KOPT-K1 (cell line): ENCODE results near the gene TYRP1.

Experiments used
- H3K27ac ChIP-seq: fragments of 200-600 bp; sonication (generic); 2 replicates; pipeline ENCODE4 v1.5.1; 2016; ENCODE audit warnings: antibody characterized with exemption, mild to moderate bottlenecking, low read depth, low read length; ENCODE audit not compliant: poor library complexity, severe bottlenecking
- H3K36me3 ChIP-seq: fragments of 200-600 bp; sonication (generic); 2 replicates; pipeline ENCODE4 v1.5.1; 2017; ENCODE audit warnings: antibody characterized with exemption, mild to moderate bottlenecking, low read length, moderate library complexity; ENCODE audit not compliant: insufficient read depth
- H3K9me3 ChIP-seq: fragments of 200-600 bp; sonication (generic); 2 replicates; pipeline ENCODE4 v1.5.1; 2017; ENCODE audit warnings: antibody characterized with exemption, low read length, mild to moderate bottlenecking; ENCODE audit not compliant: insufficient read depth, poor library complexity, severe bottlenecking

TYRP1 gene

DNA sequence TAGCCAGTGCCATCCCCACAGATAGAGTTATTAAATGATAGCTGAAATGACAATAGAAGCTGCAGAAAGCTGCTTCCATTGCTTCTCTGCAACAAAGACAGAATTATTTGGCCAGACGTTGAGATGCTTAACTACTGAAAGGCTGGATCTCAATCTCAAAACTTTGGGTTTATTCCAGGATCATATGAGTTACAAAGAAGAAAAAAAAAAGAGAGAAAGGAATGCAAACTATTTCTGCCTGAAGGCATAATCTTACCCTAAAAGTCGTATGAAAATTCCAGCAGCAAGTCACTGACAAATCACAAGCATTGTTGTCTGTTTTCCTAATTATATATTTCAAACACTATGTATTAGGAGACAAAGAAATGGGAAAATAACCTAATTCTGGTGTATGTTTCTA lies 12.8 kb upstream of the TYRP1 start:
- Histone ChIP-seq H3K36me3 (no peaks in the 10 kb centered on the region), H3K27ac (no peak overlapping the region), H3K9me3 (no peaks in the 10 kb centered on the region)

DNA sequence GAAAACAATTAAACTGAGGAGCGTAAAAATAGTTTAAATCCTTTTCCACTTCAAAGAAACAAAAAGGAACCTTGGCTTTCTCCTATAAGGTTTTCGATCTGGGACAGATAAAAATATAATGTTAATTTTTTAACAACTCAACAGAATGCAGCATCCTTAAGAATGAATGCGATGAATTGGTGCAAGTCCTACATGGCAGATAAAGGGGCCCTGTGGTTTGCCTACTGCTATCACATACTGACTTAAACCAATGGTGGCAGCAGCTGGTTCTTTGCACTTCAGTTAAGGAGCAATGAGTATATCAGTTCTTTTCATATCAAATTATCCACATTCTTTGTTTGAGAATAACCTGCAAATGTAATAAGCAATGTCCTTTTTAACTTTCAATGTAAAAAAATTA lies 12.4 kb upstream of the TYRP1 start:
- H3K36me3 ChIP-seq, result no peaks in the 10 kb centered on the region
- H3K9me3 ChIP-seq, result no peaks in the 10 kb centered on the region
- no peak overlapping the region for H3K27ac ChIP-seq

DNA sequence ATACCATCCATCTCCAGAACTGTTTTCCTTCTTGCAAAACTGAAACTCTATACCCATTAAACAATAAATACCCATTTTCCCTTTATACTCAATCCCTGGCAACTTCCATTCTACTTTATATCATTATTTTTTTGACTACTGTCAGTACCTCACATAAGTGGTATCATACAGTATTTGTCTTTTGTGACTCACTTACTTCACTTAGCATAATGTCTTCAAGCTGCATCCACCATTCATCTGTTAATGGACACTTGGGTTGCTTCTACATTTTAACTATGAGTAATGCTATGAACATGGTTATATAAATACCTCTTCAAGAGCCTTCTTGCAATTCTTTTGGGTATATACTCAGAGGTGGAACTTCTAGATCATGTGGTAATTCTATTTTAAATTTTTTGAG lies 11.6 kb upstream of the TYRP1 start:
- H3K36me3 ChIP-seq, result no peaks in the 10 kb centered on the region
- no peak overlapping the region for H3K27ac ChIP-seq

DNA sequence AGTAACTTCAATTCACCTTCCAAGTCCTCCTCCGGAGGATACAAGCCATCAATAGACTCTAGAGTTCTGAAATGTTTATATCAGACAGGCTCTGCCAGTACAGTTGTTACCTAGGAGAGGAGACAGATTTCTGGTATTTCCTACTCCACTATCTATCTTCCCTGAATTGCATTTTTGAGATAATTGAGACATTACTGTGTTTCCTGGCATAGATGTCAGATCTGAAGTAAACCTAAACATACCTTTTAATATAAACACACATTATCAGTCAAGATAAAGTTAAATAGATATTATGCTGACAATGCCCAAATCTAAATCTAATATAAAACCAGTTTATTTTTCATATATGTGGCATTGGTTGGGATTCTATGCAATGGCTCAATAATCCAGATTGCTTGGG lies 8.2 kb upstream of the TYRP1 start:
- Histone ChIP-seq H3K36me3 (no peaks in the 10 kb centered on the region), H3K27ac (no peak overlapping the region), H3K9me3 (no peaks in the 10 kb centered on the region)

More for the DNA sequence above, 11.6 kb upstream of the TYRP1 start:
- H3K9me3 ChIP-seq, result no peaks in the 10 kb centered on the region

DNA sequence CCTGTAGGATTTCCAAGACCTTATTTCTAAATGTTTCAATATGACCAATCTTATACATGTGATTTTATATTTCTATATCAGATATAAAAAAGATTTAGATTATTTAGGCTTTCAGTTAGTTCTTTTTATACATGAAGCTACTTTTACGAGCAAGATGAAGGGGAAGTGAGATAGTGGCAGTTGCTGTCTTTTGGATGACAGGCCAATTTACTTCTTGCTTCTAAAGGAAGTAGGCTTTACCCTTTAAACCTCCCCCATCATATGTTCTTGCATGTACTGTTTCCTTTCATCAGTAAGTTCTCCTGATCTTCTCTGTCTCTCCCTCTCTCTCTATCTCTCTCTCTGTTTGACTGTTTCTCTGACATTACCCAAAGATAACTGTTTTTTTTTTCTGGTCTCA lies 4.0 kb upstream of the TYRP1 start:
- H3K36me3 ChIP-seq, result no peaks in the 10 kb centered on the region
- no peaks in the 10 kb centered on the region for H3K9me3 ChIP-seq
- H3K27ac ChIP-seq, result no peak overlapping the region

DNA sequence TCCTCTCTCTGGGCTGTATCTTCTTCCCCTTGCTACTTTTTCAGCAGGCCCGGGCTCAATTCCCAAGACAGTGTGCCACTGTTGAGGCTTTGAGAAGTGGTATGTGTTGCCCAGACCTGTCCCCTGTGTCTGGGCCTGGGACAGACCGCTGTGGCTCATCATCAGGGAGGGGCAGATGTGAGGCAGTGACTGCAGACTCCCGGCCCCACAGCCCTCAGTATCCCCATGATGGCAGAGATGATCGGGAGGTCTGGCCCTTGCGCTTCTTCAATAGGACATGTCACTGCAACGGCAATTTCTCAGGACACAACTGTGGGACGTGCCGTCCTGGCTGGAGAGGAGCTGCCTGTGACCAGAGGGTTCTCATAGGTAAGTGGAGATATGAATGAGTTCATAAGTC lies 828 bp downstream of the TYRP1 start:
- no peak overlapping the region for H3K27ac ChIP-seq
- no peaks in the 10 kb centered on the region for H3K36me3 ChIP-seq
- no peaks in the 10 kb centered on the region for H3K9me3 ChIP-seq

DNA sequence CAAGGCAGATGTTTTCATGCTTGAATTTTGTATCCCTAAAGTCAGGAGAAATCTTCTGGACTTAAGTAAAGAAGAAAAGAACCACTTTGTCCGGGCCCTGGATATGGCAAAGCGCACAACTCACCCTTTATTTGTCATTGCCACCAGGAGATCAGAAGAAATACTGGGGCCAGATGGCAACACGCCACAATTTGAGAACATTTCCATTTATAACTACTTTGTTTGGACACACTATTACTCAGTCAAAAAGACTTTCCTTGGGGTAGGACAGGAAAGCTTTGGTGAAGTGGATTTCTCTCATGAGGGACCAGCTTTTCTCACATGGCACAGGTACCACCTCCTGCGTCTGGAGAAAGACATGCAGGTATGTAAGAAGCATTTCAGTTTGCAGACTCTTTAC lies 2.3 kb downstream of the TYRP1 start:
- Histone ChIP-seq H3K27ac (no peak overlapping the region), H3K9me3 (no peaks in the 10 kb centered on the region), H3K36me3 (no peaks in the 10 kb centered on the region)

DNA sequence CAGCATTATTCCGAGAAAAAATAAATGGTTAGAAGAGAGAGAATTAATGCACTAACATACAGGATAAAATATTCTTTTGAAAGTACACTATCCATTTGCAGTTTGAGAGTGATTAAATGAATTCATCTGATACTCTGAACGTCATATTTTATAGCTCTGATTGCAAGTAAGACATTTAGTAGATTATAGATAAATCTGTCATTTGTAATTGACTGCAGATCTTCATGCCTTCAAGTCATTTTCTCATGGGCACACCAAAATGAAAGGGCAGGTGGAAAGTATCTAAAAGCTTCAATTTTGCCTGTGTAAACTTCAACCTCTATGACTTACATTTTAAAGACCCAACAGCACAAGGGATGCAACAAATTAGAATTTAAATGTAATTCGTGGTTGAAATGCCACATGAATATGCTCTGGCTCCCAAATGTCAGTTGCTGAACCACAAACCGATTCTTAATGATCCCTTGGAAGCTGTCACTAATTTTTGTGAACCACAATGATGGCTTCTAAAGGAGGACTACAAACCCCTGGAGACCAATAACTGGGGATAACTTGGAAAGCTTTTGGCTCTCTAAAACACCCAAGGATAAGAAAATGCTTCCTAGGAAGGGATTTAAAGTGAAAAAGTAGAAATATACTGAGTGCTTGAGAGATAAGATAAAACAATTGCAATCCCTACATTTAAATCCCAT lies 3.9 kb downstream of the TYRP1 start:
- Histone ChIP-seq H3K9me3 (no peaks in the 10 kb centered on the region), H3K36me3 (no peaks in the 10 kb centered on the region)

DNA sequence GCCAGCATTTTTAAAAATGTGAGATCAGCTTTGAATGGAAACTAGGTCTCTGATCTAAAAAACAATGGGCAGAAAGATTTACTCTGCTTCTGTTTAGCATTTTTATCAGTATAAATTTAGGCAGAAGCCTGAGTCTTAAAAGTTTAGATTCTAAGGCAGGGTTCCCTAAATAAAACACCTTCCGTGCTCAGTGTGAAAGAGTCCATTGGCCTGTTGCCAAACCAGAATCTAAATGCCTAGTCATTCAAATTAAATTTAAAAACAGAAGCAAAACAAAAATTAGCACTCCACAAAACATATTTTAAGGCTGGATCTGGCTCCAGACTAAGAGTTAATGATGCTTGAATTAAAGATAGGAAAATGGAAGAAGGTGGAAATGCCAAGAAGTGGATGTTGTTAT lies 4.5 kb downstream of the TYRP1 start:
- Histone ChIP-seq H3K36me3 (no peaks in the 10 kb centered on the region), H3K9me3 (no peaks in the 10 kb centered on the region), H3K27ac (no peak overlapping the region)

More for the DNA sequence above, 3.9 kb downstream of the TYRP1 start:
- no peak overlapping the region for H3K27ac ChIP-seq

DNA sequence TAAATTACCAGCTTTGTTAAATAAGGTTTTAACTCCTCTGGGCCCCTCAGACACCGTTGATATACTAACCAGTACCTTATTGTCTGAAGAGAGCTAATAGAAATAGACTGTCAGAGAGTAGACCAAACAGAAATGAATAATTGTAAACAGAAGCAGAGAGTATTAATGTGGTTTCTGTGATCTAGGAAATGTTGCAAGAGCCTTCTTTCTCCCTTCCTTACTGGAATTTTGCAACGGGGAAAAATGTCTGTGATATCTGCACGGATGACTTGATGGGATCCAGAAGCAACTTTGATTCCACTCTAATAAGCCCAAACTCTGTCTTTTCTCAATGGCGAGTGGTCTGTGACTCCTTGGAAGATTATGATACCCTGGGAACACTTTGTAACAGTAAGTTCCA lies 5.1 kb downstream of the TYRP1 start:
- no peaks in the 10 kb centered on the region for H3K36me3 ChIP-seq
- H3K9me3 ChIP-seq, result no peaks in the 10 kb centered on the region
- no peak overlapping the region for H3K27ac ChIP-seq

DNA sequence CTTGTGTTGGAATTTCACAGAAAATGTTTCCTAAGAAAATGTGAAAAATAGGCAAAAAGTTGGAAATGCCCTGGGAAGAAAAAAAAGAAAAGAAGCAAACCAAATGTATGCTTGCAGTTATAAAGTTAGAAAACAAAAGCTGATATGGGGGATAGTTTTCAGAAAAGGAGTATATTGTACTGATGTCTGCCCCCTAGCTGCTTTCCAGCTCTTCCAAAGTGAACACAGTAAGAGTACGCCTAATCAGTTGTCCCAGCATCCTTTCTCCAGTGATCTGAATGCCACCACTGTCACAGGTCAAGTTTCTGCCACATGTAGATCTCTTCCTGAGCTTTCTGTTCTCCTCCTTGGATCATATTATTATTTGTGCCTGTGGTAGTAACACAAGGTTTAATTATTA lies 5.8 kb downstream of the TYRP1 start:
- Histone ChIP-seq H3K27ac (no peak overlapping the region), H3K9me3 (no peaks in the 10 kb centered on the region), H3K36me3 (no peaks in the 10 kb centered on the region)

DNA sequence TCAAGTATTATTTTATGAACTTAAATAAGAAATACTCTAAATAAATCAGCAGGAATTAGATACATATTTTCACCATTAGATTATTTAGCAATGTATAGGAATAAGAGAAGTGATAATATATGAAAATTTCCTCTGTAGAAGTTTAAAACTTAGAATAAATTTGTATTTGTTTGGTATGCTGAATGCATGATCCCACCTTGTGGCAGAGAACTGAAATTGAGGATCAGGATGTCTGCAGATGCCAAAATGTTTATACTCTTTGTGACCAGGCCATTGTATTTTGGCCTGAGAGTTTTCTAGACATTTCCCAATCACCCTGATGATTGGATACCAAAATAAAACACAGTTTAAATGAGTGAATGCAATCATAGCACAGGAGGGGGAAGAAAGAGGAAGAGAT lies 6.3 kb downstream of the TYRP1 start:
- no peaks in the 10 kb centered on the region for H3K36me3 ChIP-seq
- no peak overlapping the region for H3K27ac ChIP-seq
- H3K9me3 ChIP-seq, result no peaks in the 10 kb centered on the region

DNA sequence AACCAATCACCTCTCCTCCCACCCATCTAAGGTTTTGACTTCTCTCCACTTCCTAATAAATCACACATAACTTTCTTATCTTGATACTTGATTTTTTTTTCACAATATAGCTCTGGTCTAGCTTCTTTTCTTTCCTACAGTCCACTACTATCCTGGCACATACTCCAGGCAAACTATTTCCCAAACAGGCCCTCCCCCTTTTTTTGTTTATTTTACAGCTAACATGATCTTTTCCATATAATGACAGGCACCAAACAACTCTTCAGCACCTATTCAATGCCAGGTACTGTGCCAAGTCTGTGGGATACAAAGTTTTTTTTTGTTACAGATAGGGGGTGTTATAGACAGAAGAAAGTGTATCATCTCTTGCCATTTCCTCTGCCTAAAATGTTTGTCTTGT lies 7.9 kb downstream of the TYRP1 start:
- Histone ChIP-seq H3K27ac (no peak overlapping the region), H3K9me3 (no peaks in the 10 kb centered on the region), H3K36me3 (no peaks in the 10 kb centered on the region)

DNA sequence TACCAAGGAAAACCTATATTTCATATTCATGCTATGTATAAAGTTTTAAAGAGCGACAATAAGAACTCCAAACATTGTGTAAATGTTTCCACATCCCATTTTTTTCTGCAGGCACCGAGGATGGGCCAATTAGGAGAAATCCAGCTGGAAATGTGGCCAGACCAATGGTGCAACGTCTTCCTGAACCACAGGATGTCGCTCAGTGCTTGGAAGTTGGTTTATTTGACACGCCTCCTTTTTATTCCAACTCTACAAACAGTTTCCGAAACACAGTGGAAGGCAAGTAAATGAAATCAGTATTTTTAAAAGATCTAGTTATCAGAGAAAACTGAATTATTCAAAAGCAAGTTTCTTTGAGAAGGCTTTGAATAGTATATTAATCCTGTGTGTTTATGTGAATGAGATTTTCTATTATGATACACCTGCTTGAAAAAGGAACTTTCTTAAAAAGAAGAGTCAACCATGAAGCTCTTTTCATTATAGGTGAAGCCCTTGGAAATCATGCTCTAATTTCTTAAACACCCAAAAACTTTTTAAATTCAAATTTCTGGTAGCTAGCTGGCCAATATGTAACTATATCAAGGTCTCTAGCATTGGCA lies 9.1 kb downstream of the TYRP1 start:
- H3K27ac ChIP-seq, result no peak overlapping the region
- no peaks in the 10 kb centered on the region for H3K36me3 ChIP-seq
- no peaks in the 10 kb centered on the region for H3K9me3 ChIP-seq

DNA sequence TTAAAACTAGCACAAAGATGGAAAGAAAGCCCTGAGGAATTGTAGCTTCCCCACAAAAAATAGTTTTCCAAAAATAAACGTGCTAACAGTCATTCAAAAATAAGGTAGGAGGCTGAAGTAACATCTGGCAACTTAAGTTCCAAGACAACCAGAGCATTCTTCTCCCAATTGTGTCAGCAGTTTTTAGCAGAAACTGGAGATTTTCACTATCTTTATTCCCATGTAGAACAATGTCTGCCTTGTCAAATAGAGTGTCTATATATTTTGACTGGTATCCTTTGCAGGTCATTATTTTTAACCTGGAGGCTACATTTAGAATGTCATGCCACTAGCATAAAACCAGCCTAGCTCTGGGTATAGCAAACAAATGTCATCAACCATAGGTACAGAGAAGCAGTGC lies 10.8 kb downstream of the TYRP1 start:
- H3K9me3 ChIP-seq, result no peaks in the 10 kb centered on the region
- no peaks in the 10 kb centered on the region for H3K36me3 ChIP-seq
- H3K27ac ChIP-seq, result no peak overlapping the region

DNA sequence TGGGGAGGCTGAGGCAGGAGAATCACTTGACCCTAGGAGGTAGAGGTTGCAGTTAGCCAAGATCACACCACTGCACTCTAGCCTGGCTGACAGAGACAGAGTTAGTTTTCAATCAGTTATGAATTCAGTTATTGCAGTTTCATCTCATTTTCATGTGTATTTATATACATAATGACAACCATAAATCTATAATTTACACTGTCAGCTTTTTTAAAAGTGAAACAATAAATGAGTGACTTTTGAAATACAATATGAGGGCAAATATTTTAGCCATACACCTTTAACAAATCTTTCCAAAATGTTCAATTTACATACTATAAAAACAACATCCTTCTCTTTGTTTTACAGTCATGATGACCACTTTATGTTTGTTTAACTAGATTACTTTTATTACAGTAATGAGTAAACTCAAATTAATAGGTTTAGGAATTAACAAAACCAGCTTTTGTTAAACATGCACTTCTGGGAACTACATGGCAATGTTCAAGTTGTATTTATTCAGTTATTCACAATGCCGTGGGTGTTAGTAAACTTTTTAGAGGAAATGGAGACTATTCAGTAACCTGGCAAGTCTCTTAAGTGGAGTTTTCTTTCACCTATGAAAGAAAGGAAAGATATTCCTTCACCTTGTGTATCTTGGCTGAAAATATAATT lies 12.7 kb downstream of the TYRP1 start:
- no peak overlapping the region for H3K27ac ChIP-seq

More for the DNA sequence above, 12.7 kb downstream of the TYRP1 start:
- H3K36me3 ChIP-seq, result no peaks in the 10 kb centered on the region
- H3K9me3 ChIP-seq, result no peaks in the 10 kb centered on the region
